Transverse colon (tissue), 4 donors: ENCODE measurements around the gene TARDBP. TPM values are rescaled to one million over a fixed set of nuclear protein-coding genes. Genes with fewer than 3 reads are reported as not detected.
"Not testable (repeated sequence)": the region's sequence is repeated elsewhere in the genome, so short reads cannot be mapped to it uniquely, and the experiment has no call there.

Experiments used
- DNase-seq: peaks from one replicate; pipeline ENCODE4 v3.0.0-alpha.2; 2019
- H3K27ac ChIP-seq, 4 donors: fragments of 200-600 bp; sonication (generic); 2 replicates each; pipeline ENCODE4 v1.5.1; 2016 to 2018; ENCODE audit warnings: inconsistent platforms in 4 of 4
- H3K27me3 ChIP-seq: fragments of 200-600 bp; sonication (generic); 2 replicates; pipeline ENCODE4 v1.5.1; 2017; ENCODE audit warnings: inconsistent platforms
- H3K36me3 ChIP-seq, 4 donors: fragments of 200-600 bp; sonication (generic); 2 replicates each; pipeline ENCODE4 v1.5.1; 2017 to 2019; ENCODE audit warnings: inconsistent platforms in 4 of 4
- H3K4me1 ChIP-seq, 4 donors: fragments of 200-600 bp; sonication (generic); 2 replicates each; pipeline ENCODE4 v1.5.1; 2017 to 2020; ENCODE audit warnings: inconsistent platforms in 4 of 4
- H3K4me3 ChIP-seq, 4 donors: fragments of 200-600 bp; sonication (generic); 1 replicate in 1 of 4; 2 replicates in 3 of 4; pipeline versions ENCODE4 v1.5.1 to v1.6.1; 2017 to 2019; ENCODE audit warnings: inconsistent platforms in 4 of 4
- H3K9me3 ChIP-seq, 2 donors: fragments of 200-600 bp; sonication (generic); 2 replicates each; pipeline ENCODE4 v1.5.1; 2017 to 2019; ENCODE audit warnings: inconsistent platforms in 2 of 2
- CTCF ChIP-seq, 5 experiments: fragments of 200-600 bp in 3 of 5; fragments of 450-650 bp in 2 of 5; sonication (generic) in 3 of 5; IDR thresholded peaks; 1 replicate in 2 of 5; 2 replicates in 3 of 5; pipeline ENCODE4 v1.5.1; 2016 to 2017; ENCODE audit warnings: antibody characterized with exemption in 5 of 5, inconsistent platforms in 3 of 5, mild to moderate bottlenecking in 2 of 5, moderate library complexity in 1 of 5
- EP300 ChIP-seq: sonication (generic); formaldehyde crosslinking; IDR thresholded peaks from one replicate; pipeline ENCODE4 v1.6.1; 2017; ENCODE audit warnings: antibody characterized with exemption, low read depth
- POLR2A ChIP-seq: fragments of 450-650 bp; IDR thresholded peaks from one replicate; pipeline ENCODE4 v1.6.1; 2016; ENCODE audit warnings: antibody characterized with exemption, mild to moderate bottlenecking, moderate library complexity
- POLR2AphosphoS5 ChIP-seq, 3 donors: sonication (generic); formaldehyde crosslinking; IDR thresholded peaks; one replicate each; pipeline ENCODE4 v1.6.1; 2016; ENCODE audit warnings: antibody characterized with exemption in 3 of 3
- WGBS, 2 donors: methylation state at CpG; one replicate each; pipeline ENCODE4 v1.1.5; 2018; ENCODE audit warnings: low coverage in 1 of 2; 5-methylcytosine and 5-hydroxymethylcytosine counted together
- in situ Hi-C, 4 donors: fragments of 200-750 bp; cut with MboI; loops; one replicate each; pipeline versions ENCODE4 v1.15.0 to v1.15.1; 2017; ENCODE audit warnings: low sequenced_read_pairs in 3 of 4, low pct_ligation_motif_present in 1 of 4, low pct_unique_long_range_greater_than_20kb in 1 of 4
- intact Hi-C: fragments of 100-400 bp; cut with DNase I; formaldehyde crosslinking; loops from one replicate; pipeline ENCODE4 v1.15.1; 2023; ENCODE audit warnings: low total_unique reads
- total RNA-seq, 4 donors: library from RNA; depleted of rRNA; stranded (reverse); fragments of >200 nt; gene quantifications; one replicate each; pipeline ENCODE4 v1.1.0, GENCODE V29; 2016

TARDBP gene
- total RNA-seq, 4 donors from 2014 or later, result 112 to 278 (median 190) TPM

- Histone ChIP-seq H3K36me3 (peaks cover 0 to 70% (median 32%) of the 10 kb centered on the region in 4 donors), H3K9me3 (no peaks in the 10 kb centered on the region), H3K27ac (no peak overlapping the region), H3K4me1 (no peaks in the 10 kb centered on the region), H3K4me3 (no peak overlapping the region), H3K27me3 (no peaks in the 10 kb centered on the region)
- 57 to 60% methylated on average over 1 to 15 of the region's 15 CpGs for WGBS, 2 donors
- no peak for TF ChIP-seq POLR2AphosphoS5 (IDR thresholded peaks at IDR 0.05)
- no peak for TF ChIP-seq EP300
- no peak for TF ChIP-seq POLR2A
- TF ChIP-seq CTCF (IDR thresholded peaks at IDR 0.05), result no peak
- intact Hi-C loops, result no loop called here
- in situ Hi-C loops, result no loop called here
- DNase-seq, result no peak
Observed at GRCh38 chr1:11071463-11072215, 59.2 kb downstream of the TARDBP start.

- TF ChIP-seq POLR2AphosphoS5 (IDR thresholded peaks at IDR 0.05), result no peak
- no peak for TF ChIP-seq EP300
- TF ChIP-seq POLR2A, result no peak
- TF ChIP-seq CTCF (IDR thresholded peaks at IDR 0.05), result no peak
- in situ Hi-C loops, result no loop called here
- H3K27ac ChIP-seq, result no peak overlapping the region
- no peaks in the 10 kb centered on the region for H3K27me3 ChIP-seq
- no peaks in the 10 kb centered on the region for H3K9me3 ChIP-seq
- intact Hi-C loops, result no loop called here
- H3K4me3 ChIP-seq, result no peak overlapping the region
- 57% methylated on average over 8 to 12 of the region's 13 CpGs for WGBS, 2 donors
- no peak for DNase-seq
- no peaks in the 10 kb centered on the region for H3K4me1 ChIP-seq
- peaks cover 0 to 68% (median 34%) of the 10 kb centered on the region in 4 donors for H3K36me3 ChIP-seq
Observed at GRCh38 chr1:11072216-11072917, 59.9 kb downstream of the TARDBP start.

GRCh38 chr1:11073398-11073797 is 60.9 kb downstream of the TARDBP start:
- H3K4me1 ChIP-seq, H3K27ac ChIP-seq, H3K9me3 ChIP-seq, H3K4me3 ChIP-seq, in situ Hi-C loops, H3K27me3 ChIP-seq, DNase-seq, intact Hi-C loops: not testable (repeated sequence)
- H3K36me3 ChIP-seq, result peaks cover 0 to 65% (median 32%) of the 10 kb centered on the region in 4 donors
- WGBS, 2 donors, result 89% methylated on average over 7 of the region's 7 CpGs; no CpG with 5 or more reads in 1 of the 2 donors

Other genes with a start within 250 kb of the TARDBP start
- 100 to 1,000 TPM in 2 of 4 donors, 10 to 100 TPM in 2; 39.1 to 215 (median 115) TPM for gene CASZ1, start 216.0 kb upstream of the TARDBP start, total RNA-seq
- not detected for gene MASP2, start 34.6 kb downstream of the TARDBP start, total RNA-seq
- 10 to 100 TPM; 13.0 to 25.1 (median 20.3) TPM for gene SRM, start 47.4 kb downstream of the TARDBP start, total RNA-seq
- 100 to 1,000 TPM in 1 of 4 donors, 10 to 100 TPM in 3; 43.8 to 113 (median 68.7) TPM for gene EXOSC10, start 87.2 kb downstream of the TARDBP start, total RNA-seq
- gene ANGPTL7, start 176.7 kb downstream of the TARDBP start, total RNA-seq, result under 1 TPM in 3 of 4 donors, not detected in 1; 0.55 to 1.00 (median 0.79) TPM
- 10 to 100 TPM; 31.0 to 45.6 (median 40.6) TPM for gene MTOR, start 249.9 kb downstream of the TARDBP start, total RNA-seq